Liver (tissue), 3 donors: Measurements from ENCODE around the gene DCC.

Source experiments
- EGR1 ChIP-seq, 2 donors: IDR thresholded peaks; 2 replicates each; pipeline ENCODE4 v1.6.1; 2016 to 2018; ENCODE audit warnings: antibody characterized with exemption in 2 of 2, low read depth in 2 of 2
- HNF4A ChIP-seq, 2 donors: conservative IDR thresholded peaks; 2 replicates each; pipeline ENCODE4 v1.6.1; 2016; ENCODE audit warnings: antibody characterized with exemption in 2 of 2, mild to moderate bottlenecking in 2 of 2
- NR2F2 ChIP-seq: IDR thresholded peaks from 2 replicates; pipeline ENCODE4 v1.6.1; 2016; ENCODE audit warnings: antibody characterized with exemption
- SP1 ChIP-seq: IDR thresholded peaks from 2 replicates; pipeline ENCODE4 v1.6.1; 2018; ENCODE audit warnings: antibody characterized with exemption, mild to moderate bottlenecking
- TF ChIP-seq, protein P1 (sequence below): fragments of 150-350 bp; IDR thresholded peaks from 2 replicates; pipeline ENCODE4 v1.5.1; 2017; ENCODE audit warnings: improper control_type of control experiment, low read depth, low read length; ENCODE audit not compliant: missing input control
- TF ChIP-seq, protein P2 (sequence below): IDR thresholded peaks from 2 replicates; pipeline ENCODE4 v1.6.1; 2016; ENCODE audit warnings: antibody characterized with exemption, mild to moderate bottlenecking
- TF ChIP-seq, protein P3 (sequence below): IDR thresholded peaks from 2 replicates; pipeline ENCODE4 v1.6.1; 2016; ENCODE audit warnings: antibody characterized with exemption
- donor health status: healthy.
- donor health status: healthy.

DNA sequence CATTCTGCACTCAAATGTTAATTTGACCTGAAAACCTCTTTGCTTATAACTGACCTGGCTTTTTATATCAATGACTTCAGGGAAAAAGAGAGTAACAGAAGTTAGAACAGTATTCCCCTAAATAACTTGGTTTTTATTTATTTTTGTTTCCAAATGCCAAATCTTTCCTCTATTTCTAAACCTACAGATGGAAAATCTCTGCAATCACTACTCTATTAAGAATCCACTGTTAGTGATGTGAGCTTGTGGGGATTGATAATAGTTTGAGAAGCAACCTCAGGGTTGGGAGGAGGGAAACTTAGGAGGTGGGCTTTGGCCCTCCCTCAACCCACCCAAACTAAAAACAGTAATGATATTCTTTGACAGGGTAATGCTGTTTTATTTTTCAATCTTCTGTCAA is 351.8 kb downstream of the DCC start:
- TF ChIP-seq, protein P1, sequence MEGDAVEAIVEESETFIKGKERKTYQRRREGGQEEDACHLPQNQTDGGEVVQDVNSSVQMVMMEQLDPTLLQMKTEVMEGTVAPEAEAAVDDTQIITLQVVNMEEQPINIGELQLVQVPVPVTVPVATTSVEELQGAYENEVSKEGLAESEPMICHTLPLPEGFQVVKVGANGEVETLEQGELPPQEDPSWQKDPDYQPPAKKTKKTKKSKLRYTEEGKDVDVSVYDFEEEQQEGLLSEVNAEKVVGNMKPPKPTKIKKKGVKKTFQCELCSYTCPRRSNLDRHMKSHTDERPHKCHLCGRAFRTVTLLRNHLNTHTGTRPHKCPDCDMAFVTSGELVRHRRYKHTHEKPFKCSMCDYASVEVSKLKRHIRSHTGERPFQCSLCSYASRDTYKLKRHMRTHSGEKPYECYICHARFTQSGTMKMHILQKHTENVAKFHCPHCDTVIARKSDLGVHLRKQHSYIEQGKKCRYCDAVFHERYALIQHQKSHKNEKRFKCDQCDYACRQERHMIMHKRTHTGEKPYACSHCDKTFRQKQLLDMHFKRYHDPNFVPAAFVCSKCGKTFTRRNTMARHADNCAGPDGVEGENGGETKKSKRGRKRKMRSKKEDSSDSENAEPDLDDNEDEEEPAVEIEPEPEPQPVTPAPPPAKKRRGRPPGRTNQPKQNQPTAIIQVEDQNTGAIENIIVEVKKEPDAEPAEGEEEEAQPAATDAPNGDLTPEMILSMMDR: no peak
- TF ChIP-seq SP1 (no peak), HNF4A (conservative IDR thresholded peaks at IDR 0.05) (no peak), EGR1 (IDR thresholded peaks at IDR 0.05; ENCODE audit: low read depth in 2 of 2) (no peak), NR2F2 (no peak)
- TF ChIP-seq, protein P2, sequence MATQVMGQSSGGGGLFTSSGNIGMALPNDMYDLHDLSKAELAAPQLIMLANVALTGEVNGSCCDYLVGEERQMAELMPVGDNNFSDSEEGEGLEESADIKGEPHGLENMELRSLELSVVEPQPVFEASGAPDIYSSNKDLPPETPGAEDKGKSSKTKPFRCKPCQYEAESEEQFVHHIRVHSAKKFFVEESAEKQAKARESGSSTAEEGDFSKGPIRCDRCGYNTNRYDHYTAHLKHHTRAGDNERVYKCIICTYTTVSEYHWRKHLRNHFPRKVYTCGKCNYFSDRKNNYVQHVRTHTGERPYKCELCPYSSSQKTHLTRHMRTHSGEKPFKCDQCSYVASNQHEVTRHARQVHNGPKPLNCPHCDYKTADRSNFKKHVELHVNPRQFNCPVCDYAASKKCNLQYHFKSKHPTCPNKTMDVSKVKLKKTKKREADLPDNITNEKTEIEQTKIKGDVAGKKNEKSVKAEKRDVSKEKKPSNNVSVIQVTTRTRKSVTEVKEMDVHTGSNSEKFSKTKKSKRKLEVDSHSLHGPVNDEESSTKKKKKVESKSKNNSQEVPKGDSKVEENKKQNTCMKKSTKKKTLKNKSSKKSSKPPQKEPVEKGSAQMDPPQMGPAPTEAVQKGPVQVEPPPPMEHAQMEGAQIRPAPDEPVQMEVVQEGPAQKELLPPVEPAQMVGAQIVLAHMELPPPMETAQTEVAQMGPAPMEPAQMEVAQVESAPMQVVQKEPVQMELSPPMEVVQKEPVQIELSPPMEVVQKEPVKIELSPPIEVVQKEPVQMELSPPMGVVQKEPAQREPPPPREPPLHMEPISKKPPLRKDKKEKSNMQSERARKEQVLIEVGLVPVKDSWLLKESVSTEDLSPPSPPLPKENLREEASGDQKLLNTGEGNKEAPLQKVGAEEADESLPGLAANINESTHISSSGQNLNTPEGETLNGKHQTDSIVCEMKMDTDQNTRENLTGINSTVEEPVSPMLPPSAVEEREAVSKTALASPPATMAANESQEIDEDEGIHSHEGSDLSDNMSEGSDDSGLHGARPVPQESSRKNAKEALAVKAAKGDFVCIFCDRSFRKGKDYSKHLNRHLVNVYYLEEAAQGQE: no peak
- TF ChIP-seq, protein P3, sequence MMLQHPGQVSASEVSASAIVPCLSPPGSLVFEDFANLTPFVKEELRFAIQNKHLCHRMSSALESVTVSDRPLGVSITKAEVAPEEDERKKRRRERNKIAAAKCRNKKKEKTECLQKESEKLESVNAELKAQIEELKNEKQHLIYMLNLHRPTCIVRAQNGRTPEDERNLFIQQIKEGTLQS: no peak
